Endothelial cell of umbilical vein (primary cell): ENCODE results near the gene IL1RL2. TPM values are rescaled to one million over a fixed set of nuclear protein-coding genes. Genes with fewer than 3 reads are reported as not detected.

Experiments used
- BruUV-seq: library from RNA; stranded (reverse); fragments of 400-500 nt; replicated peaks from 2 replicates; lab custom pipeline; 2021; lab: Mats Ljungman, UMichigan
- CTCF ChIA-PET: fragments of 300-600, 350-600 bp; sonication (Branson Sonifier 250); formaldehyde crosslinking; loops from one replicate; lab custom pipeline; 2021; ENCODE audit warnings: antibody characterized with exemption, inconsistent platforms; lab: Charles Lee
- POLR2A ChIA-PET: fragments of 300-600, 350-600 bp; sonication (Branson Sonifier 250); formaldehyde crosslinking; loops from one replicate; lab custom pipeline; 2021; ENCODE audit warnings: antibody characterized with exemption, inconsistent platforms; lab: Charles Lee
- DNase-seq: peaks from one replicate; pipeline ENCODE4 v3.0.0-alpha.2; 2011; ENCODE audit warnings: low read depth, low spot score
- FAIRE-seq: peaks from 2 replicates; lab custom pipeline; 2011; peaks lifted over from hg19 to GRCh38; lab: Jason Lieb, UNC
- H2AFZ ChIP-seq: 2 replicates; pipeline ENCODE4 v1.6.0; 2012; ENCODE audit warnings: low read depth, low read length, control low read depth, inconsistent platforms
- H3K27ac ChIP-seq: 2 replicates; pipeline ENCODE4 v1.5.1; 2011; ENCODE audit warnings: low read depth, mild to moderate bottlenecking, control low read depth, low read length, moderate library complexity; ENCODE audit not compliant: insufficient read depth
- H3K27me3 ChIP-seq, 2 experiments: 2 replicates each; pipeline versions ENCODE4 v1.6.0 to v1.6.1; 2011; ENCODE audit warnings: low read length in 2 of 2, mixed read lengths in 1 of 2; ENCODE audit not compliant: control insufficient read depth in 2 of 2, insufficient read depth in 2 of 2
- H3K36me3 ChIP-seq, 2 experiments: 2 replicates in 1 of 2; 3 replicates in 1 of 2; pipeline ENCODE4 v1.5.1; 2011; ENCODE audit warnings: low read length in 2 of 2, mild to moderate bottlenecking in 1 of 2, moderate library complexity in 1 of 2; ENCODE audit not compliant: control insufficient read depth in 2 of 2, insufficient read depth in 2 of 2; ENCODE audit errors: extremely low read depth in 1 of 2
- H3K4me1 ChIP-seq: 3 replicates; pipeline ENCODE4 v1.5.1; 2011; ENCODE audit warnings: mild to moderate bottlenecking, low read length; ENCODE audit not compliant: control insufficient read depth, insufficient read depth; ENCODE audit errors: extremely low read depth
- H3K4me2 ChIP-seq: 2 replicates; pipeline ENCODE4 v1.6.1; 2011; ENCODE audit warnings: low read length, control low read depth, mixed read lengths; ENCODE audit not compliant: insufficient read depth
- H3K4me3 ChIP-seq, 3 experiments: fragments of 200-600 bp in 1 of 3; sonication (generic), shearing (Covaris generic) in 1 of 3; replicated peaks in 1 of 3; 2 replicates each; pipeline ENCODE4 v1.5.1; 2011 to 2016; ENCODE audit warnings: control low read depth in 3 of 3, low read length in 3 of 3, mild to moderate bottlenecking in 2 of 3, inconsistent platforms in 1 of 3, low read depth in 1 of 3, moderate library complexity in 1 of 3; ENCODE audit not compliant: insufficient read depth in 1 of 3
- H3K79me2 ChIP-seq: 2 replicates; pipeline ENCODE4 v1.6.0; 2012; ENCODE audit warnings: low read length, inconsistent platforms; ENCODE audit not compliant: control insufficient read depth, insufficient read depth
- H3K9ac ChIP-seq: replicated peaks from 2 replicates; pipeline ENCODE3; 2011; ENCODE audit warnings: low read length, control low read depth; ENCODE audit not compliant: insufficient read depth; ENCODE audit errors: extremely low read depth
- H3K9me1 ChIP-seq: replicated peaks from 3 replicates; pipeline ENCODE4 v1.6.0; 2011; ENCODE audit warnings: mild to moderate bottlenecking, low read length; ENCODE audit not compliant: control insufficient read depth, insufficient read depth; ENCODE audit errors: extremely low read depth
- H3K9me3 ChIP-seq: replicated peaks from 2 replicates; pipeline ENCODE4 v1.5.1; 2012; ENCODE audit warnings: low read length, inconsistent platforms; ENCODE audit not compliant: control insufficient read depth, insufficient read depth
- H4K20me1 ChIP-seq: replicated peaks from 2 replicates; pipeline ENCODE3; 2011; ENCODE audit warnings: mild to moderate bottlenecking, low read length; ENCODE audit not compliant: control insufficient read depth, insufficient read depth; ENCODE audit errors: extremely low read depth
- CTCF ChIP-seq, 2 donors: IDR thresholded peaks; 1 replicate in 1 of 2; 2 replicates in 1 of 2; pipeline ENCODE4 v1.5.1; 2011; ENCODE audit warnings: low read length in 2 of 2, mild to moderate bottlenecking in 2 of 2, moderate library complexity in 2 of 2, control low read depth in 1 of 2, inconsistent platforms in 1 of 2, low read depth in 1 of 2; ENCODE audit not compliant: insufficient read depth in 1 of 2; ENCODE audit errors: extremely low read depth in 1 of 2
- EZH2 ChIP-seq: IDR thresholded peaks from 2 replicates; pipeline ENCODE4 v1.6.1; 2012; ENCODE audit warnings: borderline replicate concordance, low read depth, mild to moderate bottlenecking, moderate library complexity, low read length, inconsistent platforms; ENCODE audit not compliant: severe bottlenecking
- FOS ChIP-seq: IDR thresholded peaks from 2 replicates; pipeline ENCODE4 v1.6.1; 2011; ENCODE audit warnings: mild to moderate bottlenecking, low read length, moderate library complexity, borderline replicate concordance; ENCODE audit not compliant: insufficient read depth
- GATA2 ChIP-seq: IDR thresholded peaks from 2 replicates; pipeline ENCODE4 v1.7.0; 2011; ENCODE audit warnings: low read depth, mild to moderate bottlenecking, moderate library complexity, mixed read lengths, low read length; ENCODE audit not compliant: insufficient read length, insufficient read depth
- JUN ChIP-seq: IDR thresholded peaks from 2 replicates; pipeline ENCODE4 v1.6.1; 2011; ENCODE audit warnings: borderline replicate concordance, low read depth; ENCODE audit not compliant: insufficient read length, insufficient read depth
- MYC ChIP-seq: IDR thresholded peaks from one replicate; pipeline ENCODE4 v1.6.1; 2011; ENCODE audit warnings: mild to moderate bottlenecking, low read depth, low read length
- POLR2A ChIP-seq: IDR thresholded peaks from 2 replicates; pipeline ENCODE4 v1.6.1; 2012; ENCODE audit warnings: low read depth, mild to moderate bottlenecking, control low read depth, low read length
- POLR2AphosphoS5 ChIP-seq: IDR thresholded peaks from 2 replicates; pipeline ENCODE4 v1.6.1; 2012; ENCODE audit warnings: low read depth, mild to moderate bottlenecking, control low read depth, low read length, moderate library complexity; ENCODE audit not compliant: insufficient read depth
- dilution Hi-C: fragments of 300-500 bp; cut with MboI; formaldehyde crosslinking; loops from one replicate; pipeline ENCODE4 v1.15.0; 2019; ENCODE audit warnings: low sequenced_read_pairs; ENCODE audit not compliant: extremely low pct_ligation_motif_present
- intact Hi-C: fragments of 100-400 bp; cut with micrococcal nuclease; formaldehyde crosslinking; loops from one replicate; pipeline ENCODE4 v1.10.0; 2022
- polyA plus RNA-seq, 4 experiments: library from polyadenylated mRNA; depleted of rRNA in 3 of 4; stranded (reverse) in 3 of 4; unstranded in 1 of 4; fragments of >200 nt; gene quantifications; 2 replicates each; pipeline versions ENCODE4 v1.2.1 to v1.2.3, GENCODE V29; 2011 to 2012; ENCODE audit warnings: missing spikeins in 1 of 4
- total RNA-seq: library from RNA; stranded (reverse); gene quantifications from 2 replicates; pipeline ENCODE4 v1.2.3, GENCODE V29; 2021
- TF ChIP-seq, protein P1 (sequence below): IDR thresholded peaks from 2 replicates; pipeline ENCODE4 v1.6.1; 2011; ENCODE audit not compliant: insufficient read depth, insufficient read length

IL1RL2 gene
- total and polyA plus RNA-seq, 2 donors (not counting 3 experiments of a cell fraction or from before 2014, with no cell fraction given): 0.11 TPM; not detected in 1

DNA sequence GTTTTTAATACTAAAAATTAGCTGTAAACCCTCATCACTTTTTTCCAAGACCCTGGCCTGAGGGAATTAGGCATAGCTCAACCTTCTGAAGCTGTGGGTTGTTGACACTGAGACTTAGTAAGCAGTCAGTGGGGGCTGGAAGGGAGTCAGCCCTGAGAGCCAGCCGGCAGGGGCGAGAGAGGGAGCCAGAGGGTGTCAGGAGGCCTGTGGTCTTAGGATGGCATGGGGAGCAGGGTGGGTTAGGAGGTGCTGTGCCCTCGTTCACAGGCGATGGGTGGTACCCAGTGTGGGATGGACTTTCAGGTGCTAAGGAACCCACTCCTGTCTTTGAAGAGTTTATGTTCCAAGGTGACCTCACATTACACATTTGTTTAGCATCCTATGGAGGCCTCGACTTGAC lies 49.3 kb downstream of the IL1RL2 start:
- H3K9ac ChIP-seq: no peak overlapping the region
- no peaks in the 10 kb centered on the region for H3K9me3 ChIP-seq
- CTCF ChIA-PET: interaction anchor here (1.5 to 3.7 kb wide), 6 partner anchors 50 to 230 kb away, joined by 3 to 22 read pairs (median 10); no protein-coding TSS in a partner anchor
- POLR2A ChIA-PET: no interaction called here
- H3K4me3 ChIP-seq: no peak overlapping the region
- BruUV-seq: no TSS peak
- FAIRE-seq: no peak
- TF ChIP-seq MYC: no peak
- TF ChIP-seq FOS: no peak
- no peak for TF ChIP-seq EZH2
- no peak for TF ChIP-seq GATA2
- TF ChIP-seq, protein P1, sequence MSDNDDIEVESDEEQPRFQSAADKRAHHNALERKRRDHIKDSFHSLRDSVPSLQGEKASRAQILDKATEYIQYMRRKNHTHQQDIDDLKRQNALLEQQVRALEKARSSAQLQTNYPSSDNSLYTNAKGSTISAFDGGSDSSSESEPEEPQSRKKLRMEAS: no peak
- no peak for TF ChIP-seq CTCF (IDR thresholded peaks at IDR 0.05; ENCODE audit: extremely low read depth in 1 of 2, insufficient read depth in 1 of 2, low read depth in 1 of 2, low read length in 2 of 2)
- no peak for TF ChIP-seq POLR2A
- TF ChIP-seq POLR2AphosphoS5: no peak
- no peak for TF ChIP-seq JUN
- H3K79me2 ChIP-seq: no peaks in the 10 kb centered on the region
- H3K27me3 ChIP-seq: no peaks in the 10 kb centered on the region
- no peak overlapping the region for H3K4me2 ChIP-seq
- no peak for DNase-seq
- peaks cover 11% of the 10 kb centered on the region for H3K4me1 ChIP-seq
- no peak overlapping the region for H2AFZ ChIP-seq
- no peak overlapping the region for H3K27ac ChIP-seq
- H3K9me1 ChIP-seq: no peaks in the 10 kb centered on the region
- no peaks in the 10 kb centered on the region for H3K36me3 ChIP-seq
- intact Hi-C loops (no loop called here), dilution Hi-C loops (no loop called here)
- no peaks in the 10 kb centered on the region for H4K20me1 ChIP-seq
